ENCODE measurements around the gene TLR7. TPM values are rescaled to one million over a fixed set of nuclear protein-coding genes. Genes with fewer than 3 reads are reported as not detected.

TLR7 gene
- 1 to 10 TPM in 1 of 2 donors, under 1 TPM in 1; 0.27 to 1.3 TPM for total RNA-seq

GRCh38 chrX:12866451-12867377 is at the start of gene TLR7:
TLR7 (plus strand) TSS chrX:12867072; CDS start chrX:12867579, 507 bp downstream.
- DNase-seq, result no peak
- intact Hi-C loops (cut with DNase I), result no loop called here

GRCh38 chrX:12817528-12817927 is 49.3 kb upstream of the TLR7 start:
- H3K27me3 ChIP-seq, result no peaks in the 10 kb centered on the region
- H3K36me3 ChIP-seq, result no peaks in the 10 kb centered on the region
- H3K9me3 ChIP-seq, result no peaks in the 10 kb centered on the region
- H3K27ac ChIP-seq, result no peak overlapping the region
- no peak for DNase-seq
- intact Hi-C loops (cut with DNase I), result no loop called here
- no peak for TF ChIP-seq CTCF (IDR thresholded peaks at IDR 0.05)
- H3K9ac ChIP-seq (ENCODE audit: low read depth in 2 of 2, low read length in 2 of 2), result no peak overlapping the region
- H3K4me1 ChIP-seq, result no peaks in the 10 kb centered on the region
- no peak overlapping the region for H3K4me3 ChIP-seq

More at GRCh38 chrX:12866451-12867377, at the start of gene TLR7:
- H3K4me1 ChIP-seq, result no peaks in the 10 kb centered on the region
- H3K36me3 ChIP-seq, result no peaks in the 10 kb centered on the region
- TF ChIP-seq CTCF (IDR thresholded peaks at IDR 0.05), result no peak
- no peaks in the 10 kb centered on the region for H3K27me3 ChIP-seq
- H3K27ac ChIP-seq, result no peak within 1 kb of the TSS
- no peak within 1 kb of the TSS for H3K9ac ChIP-seq (ENCODE audit: low read depth in 2 of 2, low read length in 2 of 2)
- H3K4me3 ChIP-seq, result no peak within 1 kb of the TSS
- no peaks in the 10 kb centered on the region for H3K9me3 ChIP-seq

GRCh38 chrX:12819222-12819621 is 47.6 kb upstream of the TLR7 start:
- no peaks in the 10 kb centered on the region for H3K9me3 ChIP-seq
- intact Hi-C loops (cut with DNase I), result no loop called here
- no peak for DNase-seq
- no peak overlapping the region for H3K27ac ChIP-seq
- H3K36me3 ChIP-seq, result no peaks in the 10 kb centered on the region
- no peaks in the 10 kb centered on the region for H3K27me3 ChIP-seq
- no peak overlapping the region for H3K9ac ChIP-seq (ENCODE audit: low read depth in 2 of 2, low read length in 2 of 2)
- H3K4me1 ChIP-seq, result no peaks in the 10 kb centered on the region
- no peak overlapping the region for H3K4me3 ChIP-seq
- no peak for TF ChIP-seq CTCF (IDR thresholded peaks at IDR 0.05)

GRCh38 chrX:12820737-12821136 is 46.1 kb upstream of the TLR7 start:
- H3K9me3 ChIP-seq, result no peaks in the 10 kb centered on the region
- H3K27ac ChIP-seq, result no peak overlapping the region
- H3K9ac ChIP-seq (ENCODE audit: low read depth in 2 of 2, low read length in 2 of 2), result no peak overlapping the region
- no peaks in the 10 kb centered on the region for H3K27me3 ChIP-seq
- no peak for DNase-seq
- intact Hi-C loops (cut with DNase I), result no loop called here
- no peak for TF ChIP-seq CTCF (IDR thresholded peaks at IDR 0.05)
- H3K4me3 ChIP-seq, result no peak overlapping the region
- H3K4me1 ChIP-seq, result no peaks in the 10 kb centered on the region
- H3K36me3 ChIP-seq, result no peaks in the 10 kb centered on the region

GRCh38 chrX:12824944-12825343 is 41.9 kb upstream of the TLR7 start:
- no peaks in the 10 kb centered on the region for H3K27me3 ChIP-seq
- no peak overlapping the region for H3K27ac ChIP-seq
- no peaks in the 10 kb centered on the region for H3K36me3 ChIP-seq
- H3K4me1 ChIP-seq, result no peaks in the 10 kb centered on the region
- H3K9ac ChIP-seq (ENCODE audit: low read depth in 2 of 2, low read length in 2 of 2), result no peak overlapping the region
- DNase-seq, result no peak
- no peak for TF ChIP-seq CTCF (IDR thresholded peaks at IDR 0.05)
- H3K9me3 ChIP-seq, result no peaks in the 10 kb centered on the region
- no peak overlapping the region for H3K4me3 ChIP-seq
- intact Hi-C loops (cut with DNase I), result no loop called here

Measured in colonic mucosa (tissue), 4 donors.